ENCODE data around the gene DPF3.
A peak's percentile ranks its signal among the peaks of the same experiment; 100 is the strongest.

DPF3 gene

DNA sequence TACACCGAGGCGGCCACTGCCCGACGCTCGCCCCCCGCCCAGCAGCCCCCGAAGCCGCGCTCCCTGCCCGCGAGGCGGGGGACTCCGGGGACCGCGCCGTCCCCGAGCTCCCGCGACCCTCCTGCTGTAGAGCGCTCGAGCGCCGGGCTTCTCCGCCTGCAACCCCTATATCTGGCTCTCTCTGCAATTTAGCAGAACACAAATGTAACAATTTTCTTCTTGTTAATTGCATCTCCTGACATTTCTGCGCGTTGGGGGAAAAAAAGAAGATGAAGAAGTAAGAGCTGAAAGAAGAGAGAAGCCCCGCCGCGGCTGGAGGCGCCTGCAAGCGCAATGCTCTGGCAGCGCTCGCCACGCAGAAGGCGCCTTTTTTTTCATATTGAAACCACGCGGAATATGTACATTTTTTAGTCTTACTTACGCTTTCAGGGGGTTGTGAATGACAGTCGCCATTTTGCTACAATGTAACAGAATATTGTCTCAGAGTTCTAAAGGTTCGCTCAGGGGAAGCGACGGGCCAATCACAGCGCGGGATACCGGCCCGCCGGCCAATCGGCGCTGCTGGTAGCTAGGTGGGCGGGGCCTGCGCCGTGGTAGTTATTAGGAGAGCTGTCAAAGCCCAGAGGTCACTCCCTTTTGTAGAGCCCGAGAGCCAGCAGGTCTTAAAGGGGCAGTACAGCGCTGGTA, at the start of gene DPF3:
TSS of gene DPF3 (minus strand) at position 466 of the 687 bp plus-strand sequence. CDS start at position 453, 13 bp downstream.
- DNase-seq: peak; percentile 95

- DNase-seq: no peak
These were observed 49.0 kb upstream of the DPF3 start for GRCh38 chr14:72942934-72943333.

GRCh38 chr14:72941286-72941985, 47.5 kb upstream of the DPF3 start:
- no peak for DNase-seq

GRCh38 chr14:72939630-72940029, 45.7 kb upstream of the DPF3 start:
- DNase-seq: no peak

- DNase-seq: no peak
These were observed 39.0 kb upstream of the DPF3 start for GRCh38 chr14:72932893-72933292.

DNA sequence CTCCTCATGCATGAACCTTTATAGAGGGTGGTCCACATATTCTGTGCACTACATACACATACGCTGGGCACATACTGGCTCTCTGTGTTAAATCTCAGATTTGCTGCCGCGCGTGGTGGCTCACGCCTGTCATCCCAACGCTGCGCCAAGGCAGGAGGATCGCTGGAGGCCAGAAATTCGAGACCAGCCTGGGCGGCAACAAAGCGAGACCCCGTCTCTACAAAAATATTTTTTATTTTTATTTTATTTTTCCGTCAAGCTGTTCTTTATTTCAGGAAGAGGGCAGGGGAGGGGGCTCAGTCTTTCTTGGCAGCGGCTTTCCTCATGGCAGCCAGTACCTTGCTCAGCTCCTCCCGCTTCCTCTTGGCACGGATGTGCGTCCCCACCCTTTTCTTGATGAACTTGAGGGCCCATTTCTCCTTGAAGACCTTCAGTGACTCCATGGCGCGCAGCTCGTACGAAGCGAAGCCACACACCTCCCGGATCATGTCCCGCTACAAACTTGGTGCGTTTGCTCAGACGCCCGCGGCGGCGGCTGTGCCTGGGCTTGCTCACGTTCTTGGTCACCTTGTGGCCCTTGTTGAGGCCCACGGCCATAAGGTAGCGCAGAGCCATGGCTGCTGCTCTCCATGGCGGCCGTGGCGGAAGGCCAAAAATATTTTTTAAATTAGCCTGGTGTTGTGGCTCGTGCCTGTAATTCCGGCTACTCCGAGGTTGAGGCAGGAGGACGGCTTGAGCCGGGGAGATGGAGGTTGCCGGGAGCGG, 35.6 kb upstream of the DPF3 start:
- no peak for DNase-seq

- no peak for DNase-seq
These were observed 35.0 kb upstream of the DPF3 start for GRCh38 chr14:72928872-72929271.

- peak; percentile 95 for DNase-seq
These were observed 32.6 kb upstream of the DPF3 start, which contains the start of gene DCAF4 for GRCh38 chr14:72926292-72927028. Gene DCAF4 (plus strand): TSS chr14:72926464. CDS start chr14:72937979, 11,515 bp downstream.

DNA sequence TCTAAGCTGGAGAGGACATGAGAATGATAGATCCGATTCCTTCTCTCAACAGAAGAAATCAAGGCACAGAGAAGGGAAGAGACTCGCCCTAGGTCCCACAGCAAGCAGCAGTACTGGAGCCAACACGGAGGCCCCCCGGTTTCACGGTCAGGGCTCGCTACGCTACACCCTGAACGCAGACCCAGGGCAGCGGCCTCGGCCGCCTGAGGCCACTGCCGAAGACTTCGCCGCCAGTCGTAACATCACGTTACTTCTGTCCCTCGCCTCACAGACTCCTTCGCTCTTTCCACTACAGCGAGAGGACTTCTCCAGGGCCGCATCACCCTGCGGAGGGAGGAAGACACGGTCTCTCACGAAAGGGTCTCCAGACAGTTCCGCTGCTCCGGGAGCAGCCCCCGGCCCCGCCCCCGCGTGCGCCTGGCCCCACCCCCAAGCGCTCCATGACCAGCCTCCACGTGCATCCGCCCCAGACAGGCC, 32.0 kb upstream of the DPF3 start:
- DNase-seq: no peak

GRCh38 chr14:72925171-72925759, 31.4 kb upstream of the DPF3 start:
- DNase-seq: no peak

- DNase-seq: no peak
These were observed 30.4 kb upstream of the DPF3 start for GRCh38 chr14:72924337-72924736.

DNA sequence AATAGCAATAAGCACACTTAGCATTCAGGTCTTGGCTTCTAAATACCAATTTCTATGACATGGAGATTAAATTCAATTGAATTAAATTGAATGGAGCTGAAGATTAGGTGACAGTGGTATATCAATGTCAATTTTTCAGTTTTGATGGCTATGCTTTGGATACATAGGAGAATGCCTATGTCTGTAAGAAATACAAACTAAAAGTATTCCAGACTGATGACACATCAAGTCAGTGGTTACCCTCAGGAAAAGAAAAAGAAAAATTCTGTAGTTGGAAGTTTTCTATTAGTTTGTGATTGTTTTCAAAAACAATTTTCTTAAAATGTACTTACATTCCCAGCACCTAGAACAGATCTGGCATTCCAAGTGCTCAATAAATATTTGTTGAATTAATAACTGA, 27.5 kb upstream of the DPF3 start:
- DNase-seq: no peak

DNA sequence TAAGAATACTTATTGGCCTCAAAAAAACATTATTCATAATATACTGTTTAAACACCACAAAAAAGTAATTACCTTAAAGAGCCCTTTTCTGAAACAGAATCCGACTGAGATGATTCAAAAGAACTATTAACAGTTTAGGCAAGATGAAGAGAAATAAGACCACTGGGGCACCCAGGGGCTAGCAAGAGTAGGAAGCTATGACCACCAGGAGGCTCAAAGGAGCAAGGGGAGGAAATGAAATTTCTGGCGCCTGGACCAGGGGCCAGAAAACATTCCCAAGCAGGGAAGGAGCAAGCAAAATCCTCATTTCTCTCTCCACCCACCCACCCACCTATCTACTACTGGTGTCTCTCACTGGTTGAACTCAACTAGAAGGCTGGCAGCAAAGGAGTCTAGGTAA, 26.1 kb upstream of the DPF3 start:
- no peak for DNase-seq

- no peak for DNase-seq
These were observed 23.3 kb upstream of the DPF3 start for GRCh38 chr14:72917094-72917802.

GRCh38 chr14:72916174-72916573, 22.3 kb upstream of the DPF3 start:
- no peak for DNase-seq

DNA sequence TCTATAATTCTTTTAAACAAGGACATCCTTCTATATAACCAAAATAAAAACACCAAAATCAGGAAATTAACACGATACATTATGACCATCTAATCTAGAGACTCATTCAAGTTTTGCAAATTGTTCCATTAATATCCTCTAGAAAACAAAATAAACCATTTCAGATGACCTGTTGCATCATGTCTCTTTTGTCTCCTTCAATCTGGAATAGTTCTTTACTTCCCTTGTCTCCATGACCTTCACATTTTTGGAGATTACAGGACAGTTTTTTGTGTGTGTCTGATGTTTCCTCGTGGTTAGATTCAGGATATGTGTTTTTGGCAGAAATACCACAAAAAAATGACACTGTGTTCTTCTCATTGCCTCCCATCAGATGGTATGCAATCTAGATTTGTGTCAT, 19.9 kb upstream of the DPF3 start:
- DNase-seq: no peak

DNA sequence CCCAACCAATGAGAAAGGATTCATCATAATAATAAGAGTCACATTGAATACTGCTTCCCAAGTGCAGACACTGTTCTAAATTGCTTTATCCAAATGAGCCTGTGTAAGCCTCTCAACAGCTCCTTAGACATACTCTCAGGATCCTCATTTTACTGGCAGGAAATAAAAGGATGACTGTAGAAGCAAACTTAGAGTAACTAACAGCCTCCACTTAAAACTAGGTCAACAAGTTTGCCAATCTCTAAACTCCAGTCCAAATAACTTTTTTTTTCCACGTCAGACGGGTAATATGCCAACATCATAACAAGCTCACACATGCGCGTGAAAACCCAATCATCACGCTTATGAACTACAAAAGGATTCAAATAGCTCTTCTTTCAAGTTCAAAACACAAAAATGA, 15.3 kb upstream of the DPF3 start:
- no peak for DNase-seq

DNA sequence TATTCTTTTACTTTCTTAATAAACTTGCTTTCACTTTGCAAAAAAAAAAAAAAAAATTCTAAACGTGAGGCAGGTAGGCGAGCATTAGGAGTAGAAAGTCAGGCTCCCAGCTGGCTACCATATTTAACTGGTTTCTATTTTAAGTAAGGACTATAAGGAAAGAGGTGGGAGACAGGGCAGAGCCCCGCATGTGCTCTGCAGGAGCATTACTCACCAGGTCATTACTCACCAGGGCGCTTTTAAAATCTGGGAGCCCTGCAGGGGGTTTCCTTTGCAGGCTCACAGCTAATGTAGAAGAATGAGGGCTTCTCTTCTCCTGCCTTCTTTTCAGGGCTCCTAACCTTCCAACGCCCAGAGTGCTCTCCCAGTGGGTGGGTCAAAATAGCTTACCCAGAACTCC, 14.0 kb upstream of the DPF3 start:
- DNase-seq: no peak

DNA sequence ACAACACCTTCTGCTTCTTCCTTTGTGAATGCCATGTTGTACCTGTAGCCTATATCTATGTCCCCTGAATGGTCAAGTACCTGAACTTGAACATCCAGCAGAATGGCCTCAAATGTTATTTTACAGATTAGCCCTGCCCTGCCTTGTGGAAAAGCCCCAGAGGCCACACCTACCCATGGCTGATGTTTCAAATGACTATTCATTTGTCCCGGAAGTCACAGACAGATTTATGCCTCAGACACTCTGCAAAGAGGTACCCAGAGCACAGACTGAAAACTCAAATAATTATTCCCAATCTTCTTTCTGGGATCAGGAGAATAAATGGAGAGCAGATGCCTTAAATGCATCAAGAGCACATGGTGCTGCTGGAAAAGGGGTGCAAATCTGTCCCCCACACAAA, 13.0 kb upstream of the DPF3 start:
- DNase-seq: no peak

GRCh38 chr14:72906316-72906715, 12.4 kb upstream of the DPF3 start:
- no peak for DNase-seq

DNA sequence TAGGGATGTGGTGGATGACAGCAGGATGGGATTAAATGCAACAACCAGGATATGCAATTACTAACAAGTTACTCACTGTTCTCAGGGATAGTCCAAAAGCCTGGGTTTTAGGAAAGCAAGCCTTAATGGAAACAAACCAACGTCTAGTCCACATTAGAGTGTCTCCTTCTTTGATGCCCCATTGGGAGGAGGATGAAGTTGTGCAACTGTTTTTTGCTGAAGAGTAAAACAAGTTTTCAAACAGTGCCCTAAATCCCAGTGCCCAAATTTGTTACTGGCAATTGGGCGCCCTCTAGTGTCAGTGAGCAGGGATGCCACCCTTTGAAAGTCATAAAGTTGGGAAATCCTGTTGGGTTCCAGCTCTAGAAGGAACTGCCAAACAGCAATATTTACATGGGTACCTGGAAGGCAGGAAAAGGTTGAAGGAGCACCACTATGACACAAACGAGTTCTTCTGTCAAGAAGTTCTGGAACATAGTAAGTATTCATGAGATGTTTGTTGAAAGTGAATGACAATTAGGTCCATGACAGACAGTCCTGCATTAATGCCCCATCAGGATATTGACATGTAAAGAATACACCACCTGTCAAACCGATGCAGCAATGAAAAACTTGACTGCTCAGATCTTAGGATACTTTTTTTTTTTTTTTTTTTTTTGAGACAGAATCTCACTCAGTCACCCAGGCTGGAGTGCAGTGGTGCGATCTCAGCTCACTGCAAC, 11.1 kb upstream of the DPF3 start:
- peak; percentile 75 for DNase-seq

All from CD4-positive, alpha-beta T cell treated with Interleukin-12 subunit alpha and Interleukin-12 subunit beta, for 1 hour (primary cell).